ENCODE measurements around the gene TSPAN18. TPM values are rescaled to one million over a fixed set of nuclear protein-coding genes. Genes with fewer than 3 reads are reported as not detected.

TSPAN18 gene
- total RNA-seq, 1 donor from 2014 or later: 25.7 TPM

DNA sequence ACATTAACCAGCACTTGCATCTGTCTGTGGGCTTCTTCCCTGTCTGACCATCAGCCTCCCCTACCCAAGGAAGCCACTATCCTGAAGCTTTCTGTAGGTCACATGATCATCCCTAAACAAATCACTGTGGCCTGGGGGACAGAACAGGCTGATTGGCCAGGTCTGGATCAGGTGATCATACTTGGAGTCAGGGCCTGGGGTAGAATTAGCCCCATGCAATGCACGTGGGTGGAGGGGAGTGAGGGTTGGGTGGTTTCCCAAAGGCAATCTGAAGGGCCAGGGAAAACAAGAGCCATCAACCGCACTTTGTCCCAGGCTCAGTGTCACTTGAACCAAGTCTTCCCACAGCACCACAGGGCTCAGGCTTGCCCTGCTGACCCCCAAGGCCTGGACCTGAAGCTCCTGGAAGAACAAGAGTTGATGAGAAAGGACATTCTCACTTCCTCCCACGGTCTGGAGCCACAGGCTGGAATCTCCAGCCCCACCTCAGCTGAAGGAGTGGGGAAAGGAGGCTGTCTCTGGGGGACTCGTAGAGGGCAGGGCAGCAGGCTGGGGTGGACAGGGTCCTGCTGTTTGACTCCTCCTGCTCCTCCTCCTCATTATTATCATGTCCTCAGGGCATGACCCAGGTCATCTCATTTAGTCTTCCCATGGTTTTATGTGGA lies 31.5 kb upstream of the TSPAN18 start:
- Mint-ChIP-seq H3K9me3 (ENCODE audit: low read depth) (no peaks in the 10 kb centered on the region), H3K27ac (no peak overlapping the region), H3K4me1 (ENCODE audit: low read depth) (peaks cover 4% of the 10 kb centered on the region), H3K36me3 (ENCODE audit: insufficient read depth) (no peaks in the 10 kb centered on the region), H3K4me3 (ENCODE audit: low read depth) (no peak overlapping the region), H3K27me3 (peaks cover 16% of the 10 kb centered on the region)
- DNase-seq (ENCODE audit: low spot score, unreplicated experiment): no peak
- TF ChIP-seq, protein P1, sequence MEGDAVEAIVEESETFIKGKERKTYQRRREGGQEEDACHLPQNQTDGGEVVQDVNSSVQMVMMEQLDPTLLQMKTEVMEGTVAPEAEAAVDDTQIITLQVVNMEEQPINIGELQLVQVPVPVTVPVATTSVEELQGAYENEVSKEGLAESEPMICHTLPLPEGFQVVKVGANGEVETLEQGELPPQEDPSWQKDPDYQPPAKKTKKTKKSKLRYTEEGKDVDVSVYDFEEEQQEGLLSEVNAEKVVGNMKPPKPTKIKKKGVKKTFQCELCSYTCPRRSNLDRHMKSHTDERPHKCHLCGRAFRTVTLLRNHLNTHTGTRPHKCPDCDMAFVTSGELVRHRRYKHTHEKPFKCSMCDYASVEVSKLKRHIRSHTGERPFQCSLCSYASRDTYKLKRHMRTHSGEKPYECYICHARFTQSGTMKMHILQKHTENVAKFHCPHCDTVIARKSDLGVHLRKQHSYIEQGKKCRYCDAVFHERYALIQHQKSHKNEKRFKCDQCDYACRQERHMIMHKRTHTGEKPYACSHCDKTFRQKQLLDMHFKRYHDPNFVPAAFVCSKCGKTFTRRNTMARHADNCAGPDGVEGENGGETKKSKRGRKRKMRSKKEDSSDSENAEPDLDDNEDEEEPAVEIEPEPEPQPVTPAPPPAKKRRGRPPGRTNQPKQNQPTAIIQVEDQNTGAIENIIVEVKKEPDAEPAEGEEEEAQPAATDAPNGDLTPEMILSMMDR (IDR thresholded peaks at IDR 0.05; ENCODE audit: unreplicated experiment): no peak

DNA sequence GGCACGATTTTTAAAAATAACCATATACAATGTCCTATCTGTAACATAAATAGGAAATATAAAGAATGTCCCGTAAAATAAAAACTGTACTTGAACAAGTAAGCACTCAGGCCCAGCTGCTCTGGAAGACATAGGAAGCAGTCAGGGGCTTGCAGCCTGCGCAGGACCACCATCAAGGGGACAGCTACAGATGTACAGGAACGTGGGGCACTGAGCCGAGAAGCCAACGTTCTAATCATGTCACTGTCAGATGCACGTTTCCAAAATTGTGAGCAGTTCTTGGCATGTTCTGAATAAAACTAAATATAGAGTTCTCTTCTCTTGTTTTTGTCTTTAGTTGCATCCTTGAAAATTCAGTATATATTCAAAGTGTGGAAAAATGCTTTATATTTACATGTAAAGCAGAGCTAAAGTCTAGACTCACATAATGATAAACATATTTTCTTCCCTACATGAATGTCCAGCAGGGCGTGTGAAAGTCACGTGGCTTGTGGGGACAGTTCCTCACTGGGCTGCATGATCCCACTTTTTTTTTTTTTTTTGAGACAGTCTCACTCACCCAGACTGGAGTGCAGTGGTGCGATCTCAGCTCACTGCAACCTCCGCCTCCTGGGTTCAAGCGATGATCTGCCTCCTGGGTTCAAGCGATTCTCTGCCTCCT lies 28.4 kb upstream of the TSPAN18 start:
- Mint-ChIP-seq H3K4me1 (ENCODE audit: low read depth) (peaks cover 5% of the 10 kb centered on the region), H3K4me3 (ENCODE audit: low read depth) (no peak overlapping the region), H3K27ac (no peak overlapping the region), H3K9me3 (ENCODE audit: low read depth) (no peaks in the 10 kb centered on the region), H3K36me3 (ENCODE audit: insufficient read depth) (no peaks in the 10 kb centered on the region), H3K27me3 (peaks cover 18% of the 10 kb centered on the region)
- TF ChIP-seq, protein P1 (IDR thresholded peaks at IDR 0.05; ENCODE audit: unreplicated experiment): no peak
- no peak for DNase-seq (ENCODE audit: low spot score, unreplicated experiment)

DNA sequence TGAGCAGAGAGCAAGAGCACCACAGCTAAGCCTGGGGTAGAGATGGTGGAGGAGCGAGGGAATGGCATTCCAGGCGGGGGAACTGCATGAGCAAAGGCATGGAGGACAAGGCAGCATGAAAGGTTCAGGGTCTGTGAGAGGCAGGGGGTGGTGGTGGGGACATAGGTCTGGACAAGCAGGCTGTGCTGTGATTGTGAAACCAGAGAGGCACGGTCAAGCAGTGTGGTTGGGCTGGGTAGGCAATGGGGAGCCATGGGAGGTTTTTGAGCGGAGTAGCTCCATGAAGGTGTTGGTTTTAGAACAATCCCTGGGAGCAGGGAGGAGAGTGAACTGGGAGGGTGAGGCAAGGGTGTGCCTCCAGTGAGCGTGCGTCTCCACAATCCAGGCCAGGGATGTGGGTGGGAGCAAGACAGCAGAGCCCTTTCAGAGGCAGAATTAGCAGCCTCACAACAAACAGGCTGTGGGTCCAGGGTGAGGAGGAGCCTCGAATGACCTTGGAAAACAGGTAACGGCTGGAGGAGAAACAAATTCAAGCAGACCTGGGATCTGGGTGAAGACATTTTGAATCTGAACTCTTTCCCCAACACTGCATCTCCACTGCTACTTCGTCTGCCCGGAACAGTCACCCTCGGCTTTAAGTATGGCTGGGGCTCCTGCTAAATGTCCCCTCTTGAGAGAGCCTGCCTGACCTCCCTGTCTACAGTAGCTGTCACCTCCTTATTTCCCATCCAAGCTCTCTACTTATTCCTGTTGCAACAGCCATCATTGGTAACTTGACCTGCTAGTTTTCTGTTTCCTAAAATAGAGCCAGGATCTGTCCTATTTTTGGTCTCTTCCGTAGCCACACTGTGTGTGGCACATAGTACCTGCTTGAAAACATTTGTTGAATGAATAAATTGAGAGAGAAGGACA lies 27.0 kb upstream of the TSPAN18 start:
- Mint-ChIP-seq H3K4me3 (ENCODE audit: low read depth) (no peak overlapping the region), H3K36me3 (ENCODE audit: insufficient read depth) (no peaks in the 10 kb centered on the region), H3K27ac (no peak overlapping the region)

DNA sequence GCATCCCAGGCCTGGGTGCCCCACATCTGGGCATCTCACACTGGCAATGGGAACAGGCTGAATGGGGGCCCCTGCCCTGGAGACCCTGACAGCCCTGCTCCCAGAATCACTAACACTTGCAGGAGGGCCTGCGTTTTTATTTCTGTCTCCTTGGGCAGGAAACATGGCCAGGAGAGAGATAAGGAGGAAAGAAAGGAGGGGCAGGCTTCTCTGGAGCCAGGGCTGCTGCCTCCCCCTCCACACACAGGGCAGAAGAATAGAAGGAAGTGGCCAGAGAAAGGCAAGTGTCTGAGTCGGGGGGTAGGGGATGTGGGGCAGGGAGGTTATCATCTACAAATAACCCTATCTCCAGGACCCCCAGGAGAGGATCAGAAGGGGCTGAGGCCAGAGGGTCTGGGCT lies 25.5 kb upstream of the TSPAN18 start:
- H3K4me1 Mint-ChIP-seq (ENCODE audit: low read depth): peaks cover 1% of the 10 kb centered on the region
- no peaks in the 10 kb centered on the region for H3K36me3 Mint-ChIP-seq (ENCODE audit: insufficient read depth)
- H3K9me3 Mint-ChIP-seq (ENCODE audit: low read depth): no peaks in the 10 kb centered on the region
- no peak overlapping the region for H3K4me3 Mint-ChIP-seq (ENCODE audit: low read depth)
- peaks cover 18% of the 10 kb centered on the region for H3K27me3 Mint-ChIP-seq
- H3K27ac Mint-ChIP-seq: no peak overlapping the region
- DNase-seq (ENCODE audit: low spot score, unreplicated experiment): no peak
- TF ChIP-seq, protein P1 (IDR thresholded peaks at IDR 0.05; ENCODE audit: unreplicated experiment): no peak

More for the DNA sequence above, 27.0 kb upstream of the TSPAN18 start:
- H3K9me3 Mint-ChIP-seq (ENCODE audit: low read depth): no peaks in the 10 kb centered on the region
- H3K27me3 Mint-ChIP-seq: peaks cover 18% of the 10 kb centered on the region
- TF ChIP-seq, protein P1 (IDR thresholded peaks at IDR 0.05; ENCODE audit: unreplicated experiment): no peak
- peaks cover 3% of the 10 kb centered on the region for H3K4me1 Mint-ChIP-seq (ENCODE audit: low read depth)
- DNase-seq (ENCODE audit: low spot score, unreplicated experiment): no peak

DNA sequence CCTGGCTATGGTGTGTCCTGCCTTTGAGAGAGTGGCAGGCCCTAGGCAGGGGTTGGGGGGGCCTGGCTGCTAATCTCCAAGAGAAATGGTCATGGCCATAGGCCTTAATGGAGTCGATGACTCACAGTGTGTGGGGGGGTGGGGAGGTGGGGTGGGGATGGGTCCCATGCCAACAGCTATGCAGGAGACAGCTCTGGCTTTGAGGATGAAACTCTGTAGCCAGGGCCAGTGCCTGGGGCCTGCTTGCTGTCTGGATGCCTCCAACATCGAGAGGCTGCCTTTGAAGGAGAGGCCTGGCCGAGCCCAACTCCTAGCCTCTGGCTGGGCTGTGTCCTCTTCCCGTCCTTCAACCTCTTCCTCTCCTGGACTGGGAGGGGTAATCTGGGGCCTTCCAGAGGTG lies 23.9 kb upstream of the TSPAN18 start:
- no peak overlapping the region for H3K4me3 Mint-ChIP-seq (ENCODE audit: low read depth)
- TF ChIP-seq, protein P1 (IDR thresholded peaks at IDR 0.05; ENCODE audit: unreplicated experiment): no peak
- no peaks in the 10 kb centered on the region for H3K36me3 Mint-ChIP-seq (ENCODE audit: insufficient read depth)
- peaks cover 1% of the 10 kb centered on the region for H3K4me1 Mint-ChIP-seq (ENCODE audit: low read depth)
- peaks cover 18% of the 10 kb centered on the region for H3K27me3 Mint-ChIP-seq
- no peak for DNase-seq (ENCODE audit: low spot score, unreplicated experiment)
- no peak overlapping the region for H3K27ac Mint-ChIP-seq
- H3K9me3 Mint-ChIP-seq (ENCODE audit: low read depth): no peaks in the 10 kb centered on the region
